NOMO-1 treated with dmso at 0.1 percent for 144 hours (cell line): ENCODE results near the gene MLLT10.

Experiments used
- DNase-seq: peaks from one replicate; lab custom pipeline; 2025; ENCODE audit not compliant: unreplicated experiment; lab: John Stamatoyannopoulos, UW

Gene MLLT10

GRCh38 chr10:21759232-21759631 lies 225.2 kb downstream of the MLLT10 start:
- DNase-seq = no peak

GRCh38 chr10:21760332-21760731 lies 226.3 kb downstream of the MLLT10 start:
- DNase-seq = no peak

- DNase-seq = peak; percentile 9
Observed at GRCh38 chr10:21764466-21765189, 230.6 kb downstream of the MLLT10 start.

- no peak for DNase-seq
Observed at GRCh38 chr10:21769041-21769440, 235.0 kb downstream of the MLLT10 start.

GRCh38 chr10:21771219-21771618 lies 237.2 kb downstream of the MLLT10 start:
- no peak for DNase-seq

DNA sequence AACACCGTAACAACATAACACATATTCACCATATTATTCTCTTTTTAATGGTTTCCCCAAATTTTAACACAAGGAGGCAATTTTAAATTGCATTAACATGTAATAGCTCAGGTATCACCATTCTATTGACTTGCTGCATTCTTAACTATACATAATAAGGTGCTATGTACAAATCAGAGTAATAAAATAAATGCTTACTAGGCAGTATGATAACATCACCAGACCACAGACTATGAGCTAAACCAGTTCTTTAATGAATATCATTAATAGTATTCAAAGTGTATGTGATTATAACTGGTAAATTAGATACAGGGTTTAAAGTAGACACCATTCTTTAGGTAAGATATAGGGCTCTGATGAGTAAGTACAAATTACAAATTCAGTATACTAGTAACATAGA lies 242.9 kb downstream of the MLLT10 start:
- DNase-seq = no peak

GRCh38 chr10:21791276-21791675 lies 257.2 kb downstream of the MLLT10 start:
- DNase-seq = no peak
